ENCODE measurements around the gene ZNF800. TPM values are rescaled to one million over a fixed set of nuclear protein-coding genes. Genes with fewer than 3 reads are reported as not detected.

Gene ZNF800
- polyA plus RNA-seq, 3 donors = 4.8 to 12.1 (median 6.6) TPM

- 85 to 87% (median 86%) methylated on average over 4 of the region's 4 CpGs for WGBS, 3 donors
- H3K27ac ChIP-seq (ENCODE audit: low read depth, low read length) = no peak overlapping the region
Measured at GRCh38 chr7:127320974-127321373, 71.5 kb downstream of the ZNF800 start.

Other genes starting within 250 kb of the ZNF800 start
- under 1 TPM in 2 of 3 donors, not detected in 1; 0.07 to 0.08 TPM for gene GRM8, start 139.8 kb downstream of the ZNF800 start, polyA plus RNA-seq
- 1 to 10 TPM; 3.8 to 8.7 (median 7.3) TPM for gene GCC1, start 192.9 kb upstream of the ZNF800 start, polyA plus RNA-seq
- gene ARF5, start 195.7 kb upstream of the ZNF800 start, polyA plus RNA-seq = 100 to 1,000 TPM; 152 to 179 (median 178) TPM
- gene FSCN3, start 201.0 kb upstream of the ZNF800 start, polyA plus RNA-seq = under 1 TPM in 2 of 3 donors, not detected in 1; 0.10 to 0.15 TPM
- not detected for gene PAX4, start 225.4 kb upstream of the ZNF800 start, polyA plus RNA-seq